Ascending aorta (tissue), 2 donors: Measurements from ENCODE around the gene ADCY1. TPM values are rescaled to one million over a fixed set of nuclear protein-coding genes. Genes with fewer than 3 reads are reported as not detected.

Experiments
- DNase-seq, 2 donors: peaks; one replicate each; pipeline ENCODE4 v3.0.0-alpha.2; 2019; ENCODE audit warnings: low spot score in 2 of 2
- H3K27ac ChIP-seq, 2 donors: fragments of 200-600 bp; sonication (generic); one replicate each; pipeline ENCODE4 v1.5.1; 2016 to 2017; ENCODE audit warnings: mild to moderate bottlenecking in 1 of 2
- H3K27me3 ChIP-seq: fragments of 200-600 bp; sonication (generic); one replicate; pipeline ENCODE4 v1.5.1; 2017
- H3K36me3 ChIP-seq, 2 donors: fragments of 200-600 bp; sonication (generic); one replicate each; pipeline ENCODE4 v1.5.1; 2016
- H3K4me1 ChIP-seq, 2 donors: fragments of 200-600 bp; sonication (generic); one replicate each; pipeline ENCODE4 v1.5.1; 2016 to 2017; ENCODE audit warnings: mild to moderate bottlenecking in 1 of 2
- H3K4me3 ChIP-seq, 2 donors: fragments of 200-600 bp; sonication (generic); one replicate each; pipeline ENCODE4 v1.5.1; 2016 to 2017; ENCODE audit warnings: mild to moderate bottlenecking in 1 of 2
- H3K9me3 ChIP-seq, 2 donors: fragments of 200-600 bp; sonication (generic); one replicate each; pipeline ENCODE4 v1.5.1; 2016
- intact Hi-C: fragments of 100-400 bp; cut with DNase I; formaldehyde crosslinking; loops from one replicate; pipeline ENCODE4 v1.15.1; 2023
- total RNA-seq: library from RNA; depleted of rRNA; stranded (reverse); fragments of >200 nt; gene quantifications from one replicate; pipeline ENCODE4 v1.1.0, GENCODE V29; 2016
- TF ChIP-seq, protein P1 (sequence below), 3 experiments: fragments of 200-600 bp in 2 of 3; fragments of 450-650 bp in 1 of 3; sonication (generic) in 2 of 3; IDR thresholded peaks; one replicate each; pipeline ENCODE4 v1.5.1; 2016 to 2019; ENCODE audit warnings: antibody characterized with exemption in 3 of 3, mild to moderate bottlenecking in 1 of 3, moderate library complexity in 1 of 3

ADCY1 gene
- total RNA-seq, 1 donor from 2014 or later: 3.6 TPM

DNA sequence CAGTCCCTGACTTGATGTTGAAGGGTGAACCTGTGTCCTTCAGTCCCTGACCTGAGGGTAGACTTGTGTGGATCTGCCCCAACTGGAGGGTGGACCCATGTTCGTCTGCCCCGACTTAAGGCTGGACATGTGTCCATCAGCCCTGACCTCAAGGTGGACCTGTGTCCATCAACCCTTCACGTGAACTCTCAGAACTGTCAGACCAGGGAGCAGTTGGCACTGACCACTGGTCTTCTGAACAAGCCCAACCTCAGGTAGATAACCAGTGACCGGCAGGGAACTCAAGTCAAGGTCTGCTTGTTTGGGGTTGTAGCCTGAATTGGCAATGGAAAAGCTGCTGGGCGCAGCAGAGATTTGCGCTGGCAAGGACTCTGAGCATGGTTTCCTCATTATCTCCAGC is 96.5 kb downstream of the ADCY1 start:
- Histone ChIP-seq H3K9me3 (no peaks in the 10 kb centered on the region), H3K27me3 (no peaks in the 10 kb centered on the region), H3K4me3 (no peak overlapping the region), H3K36me3 (no peaks in the 10 kb centered on the region), H3K27ac (no peak overlapping the region), H3K4me1 (no peaks in the 10 kb centered on the region)
- TF ChIP-seq, protein P1, sequence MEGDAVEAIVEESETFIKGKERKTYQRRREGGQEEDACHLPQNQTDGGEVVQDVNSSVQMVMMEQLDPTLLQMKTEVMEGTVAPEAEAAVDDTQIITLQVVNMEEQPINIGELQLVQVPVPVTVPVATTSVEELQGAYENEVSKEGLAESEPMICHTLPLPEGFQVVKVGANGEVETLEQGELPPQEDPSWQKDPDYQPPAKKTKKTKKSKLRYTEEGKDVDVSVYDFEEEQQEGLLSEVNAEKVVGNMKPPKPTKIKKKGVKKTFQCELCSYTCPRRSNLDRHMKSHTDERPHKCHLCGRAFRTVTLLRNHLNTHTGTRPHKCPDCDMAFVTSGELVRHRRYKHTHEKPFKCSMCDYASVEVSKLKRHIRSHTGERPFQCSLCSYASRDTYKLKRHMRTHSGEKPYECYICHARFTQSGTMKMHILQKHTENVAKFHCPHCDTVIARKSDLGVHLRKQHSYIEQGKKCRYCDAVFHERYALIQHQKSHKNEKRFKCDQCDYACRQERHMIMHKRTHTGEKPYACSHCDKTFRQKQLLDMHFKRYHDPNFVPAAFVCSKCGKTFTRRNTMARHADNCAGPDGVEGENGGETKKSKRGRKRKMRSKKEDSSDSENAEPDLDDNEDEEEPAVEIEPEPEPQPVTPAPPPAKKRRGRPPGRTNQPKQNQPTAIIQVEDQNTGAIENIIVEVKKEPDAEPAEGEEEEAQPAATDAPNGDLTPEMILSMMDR (IDR thresholded peaks at IDR 0.05): no peak
- peak in 1 of 2 donors; percentile 34 for DNase-seq
- intact Hi-C loops: no loop called here

DNA sequence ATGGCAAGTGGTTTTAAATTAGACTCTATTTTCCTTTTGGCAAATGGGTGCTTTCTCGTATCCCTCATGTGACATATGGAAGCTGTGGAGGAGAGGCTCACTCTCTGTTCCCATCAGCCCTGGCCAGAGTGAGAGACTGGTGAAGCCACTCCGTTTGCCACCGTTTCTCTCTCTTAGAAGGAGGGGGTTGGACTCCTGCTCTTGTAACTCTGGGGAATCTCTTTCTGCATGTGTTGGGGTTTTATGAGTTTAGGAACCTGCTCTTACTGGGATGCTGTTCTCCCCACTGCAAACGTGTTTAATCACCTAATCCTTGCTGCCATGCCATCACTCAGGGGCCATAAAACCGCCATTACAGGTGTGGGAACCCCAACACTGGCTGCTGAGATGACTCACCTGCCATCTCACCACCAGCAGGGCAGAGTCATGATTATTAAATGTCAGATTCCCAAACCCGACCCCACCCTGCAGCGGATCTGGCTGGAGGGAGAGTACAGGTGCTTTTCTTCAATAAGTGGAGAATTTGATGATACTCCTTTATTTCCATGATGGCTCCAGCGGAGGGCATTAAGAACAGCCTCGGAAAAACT is 103.2 kb downstream of the ADCY1 start:
- TF ChIP-seq, protein P1 (IDR thresholded peaks at IDR 0.05): no peak
- Histone ChIP-seq H3K27ac (no peak overlapping the region), H3K27me3 (no peaks in the 10 kb centered on the region), H3K36me3 (no peaks in the 10 kb centered on the region), H3K9me3 (no peaks in the 10 kb centered on the region), H3K4me3 (no peak overlapping the region), H3K4me1 (no peaks in the 10 kb centered on the region)
- intact Hi-C loops: no loop called here
- DNase-seq: peak in 1 of 2 donors; percentile 24

DNA sequence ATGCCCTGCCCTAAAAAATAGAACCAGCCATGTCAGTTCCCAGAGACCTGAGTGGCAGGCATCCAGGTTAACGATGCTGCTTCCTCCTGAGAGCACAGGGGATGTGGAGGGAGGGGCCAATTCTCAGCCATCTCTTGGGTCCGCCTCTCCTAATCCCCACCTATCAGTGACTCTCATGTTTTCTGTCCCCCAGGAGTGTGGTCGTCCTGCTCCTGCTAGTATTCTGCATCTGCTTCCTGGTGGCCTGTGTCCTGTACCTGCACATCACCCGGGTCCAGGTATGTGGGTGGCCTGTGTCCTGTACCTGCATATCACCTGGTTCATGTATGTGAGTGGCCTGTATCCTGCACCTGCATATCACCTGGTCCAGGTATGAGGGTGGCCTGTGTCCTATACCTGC is 105.3 kb downstream of the ADCY1 start:
- H3K9me3 ChIP-seq: no peaks in the 10 kb centered on the region
- intact Hi-C loops: no loop called here
- TF ChIP-seq, protein P1 (IDR thresholded peaks at IDR 0.05): no peak
- DNase-seq: peak in 1 of 2 donors; percentile 43
- H3K27ac ChIP-seq: no peak overlapping the region
- H3K27me3 ChIP-seq: no peaks in the 10 kb centered on the region
- H3K36me3 ChIP-seq: no peaks in the 10 kb centered on the region
- H3K4me1 ChIP-seq: no peaks in the 10 kb centered on the region
- no peak overlapping the region for H3K4me3 ChIP-seq

- Histone ChIP-seq H3K4me3 (no peak overlapping the region), H3K36me3 (no peaks in the 10 kb centered on the region), H3K27ac (no peak overlapping the region), H3K9me3 (no peaks in the 10 kb centered on the region), H3K4me1 (no peaks in the 10 kb centered on the region), H3K27me3 (no peaks in the 10 kb centered on the region)
- TF ChIP-seq, protein P1 (IDR thresholded peaks at IDR 0.05): no peak
- intact Hi-C loops: no loop called here
- peak in 1 of 2 donors; percentile 40 for DNase-seq
Measured at GRCh38 chr7:45680776-45681175, 106.6 kb downstream of the ADCY1 start.

DNA sequence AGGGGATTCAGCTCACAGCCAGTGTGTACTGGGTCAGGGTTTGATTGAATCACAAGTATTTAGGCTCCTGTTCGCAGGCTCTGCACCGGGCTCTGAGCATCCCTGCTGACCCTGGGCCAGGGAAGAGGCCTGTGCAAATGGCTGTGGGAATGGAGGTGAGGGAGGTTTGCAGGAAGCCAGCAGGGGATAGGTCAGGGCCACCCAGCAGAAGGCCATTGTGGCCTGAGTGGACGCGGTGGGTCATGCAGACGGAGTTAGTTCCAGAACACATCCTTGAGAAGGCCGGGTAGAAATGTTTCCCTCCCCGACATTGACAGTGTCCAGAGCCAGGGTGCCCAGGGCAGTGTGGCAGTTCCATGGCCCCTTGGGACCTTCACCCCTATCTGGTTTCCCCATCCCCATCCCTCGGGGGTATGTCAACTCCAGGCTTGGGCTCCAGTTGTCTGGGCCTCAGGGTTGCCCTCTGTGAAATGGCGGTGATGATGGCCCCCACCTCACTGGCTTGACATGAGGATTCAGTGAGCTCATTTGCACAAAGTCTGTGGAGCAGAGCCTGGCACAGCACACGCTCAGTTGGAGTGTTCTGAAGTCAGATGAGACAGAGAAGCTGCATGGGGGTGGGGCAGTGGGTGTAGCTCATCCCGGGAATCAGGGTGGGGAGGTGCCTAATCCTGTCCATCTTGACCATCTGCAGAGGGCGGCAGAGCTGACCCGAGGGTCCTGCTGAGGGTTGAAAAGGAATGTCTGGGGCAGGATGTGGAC is 107.6 kb downstream of the ADCY1 start:
- TF ChIP-seq, protein P1 (IDR thresholded peaks at IDR 0.05): no peak
- Histone ChIP-seq H3K4me3 (no peak overlapping the region), H3K27ac (no peak overlapping the region), H3K9me3 (no peaks in the 10 kb centered on the region), H3K4me1 (no peaks in the 10 kb centered on the region), H3K36me3 (no peaks in the 10 kb centered on the region), H3K27me3 (no peaks in the 10 kb centered on the region)
- intact Hi-C loops: no loop called here
- DNase-seq: peak in 1 of 2 donors; percentile 50
